ENCODE data around the gene SKOR2.

SKOR2 gene

GRCh38 chr18:47262301-47263149 is 11.1 kb upstream of the SKOR2 start:
- no peaks in the 10 kb centered on the region for H3K4me1 ChIP-seq (ENCODE audit: insufficient read depth, low read length, poor library complexity, severe bottlenecking)
- H3K4me3 ChIP-seq (ENCODE audit: low read length, poor library complexity, severe bottlenecking): no peak overlapping the region
- no peak overlapping the region for H2AFZ ChIP-seq (ENCODE audit: low read length)
- no peak overlapping the region for H3K4me2 ChIP-seq (ENCODE audit: low read depth, low read length, poor library complexity, severe bottlenecking)
- H3K9me2 ChIP-seq (replicated peaks; ENCODE audit: low read depth, low read length): no peaks in the 10 kb centered on the region
- H3K79me2 ChIP-seq (ENCODE audit: insufficient read depth, low read length): no peaks in the 10 kb centered on the region
- no peaks in the 10 kb centered on the region for H4K20me1 ChIP-seq (ENCODE audit: insufficient read depth, low read length, poor library complexity, severe bottlenecking)
- no peak overlapping the region for H3K9ac ChIP-seq (ENCODE audit: low read depth, low read length, poor library complexity, severe bottlenecking)
- H3F3A ChIP-seq (ENCODE audit: low read depth): no peaks in the 10 kb centered on the region
- no peaks in the 10 kb centered on the region; the same call in 1 of the 2 replicates for H3K9me3 ChIP-seq (ENCODE audit: insufficient read depth, low read depth, low read length)
- TF ChIP-seq EZH2phosphoT487 (IDR thresholded peaks at IDR 0.05; ENCODE audit: borderline replicate concordance): no peak
- no peak for TF ChIP-seq CTCF (conservative IDR thresholded peaks at IDR 0.05; ENCODE audit: low read length)
- no peaks in the 10 kb centered on the region for H3K27me3 ChIP-seq (ENCODE audit: insufficient read depth, low read length, poor library complexity, severe bottlenecking)
- H3K36me3 ChIP-seq (ENCODE audit: insufficient read depth, low read length): no peaks in the 10 kb centered on the region

GRCh38 chr18:47261902-47262300 is 10.4 kb upstream of the SKOR2 start:
- H3K27me3 ChIP-seq (ENCODE audit: insufficient read depth, low read length, poor library complexity, severe bottlenecking): no peaks in the 10 kb centered on the region

GRCh38 chr18:47260924-47261701 is 9.7 kb upstream of the SKOR2 start:
- no peaks in the 10 kb centered on the region for H4K20me1 ChIP-seq (ENCODE audit: insufficient read depth, low read length, poor library complexity, severe bottlenecking)
- no peak overlapping the region for H3K9ac ChIP-seq (ENCODE audit: low read depth, low read length, poor library complexity, severe bottlenecking)
- H3F3A ChIP-seq (ENCODE audit: low read depth): no peaks in the 10 kb centered on the region
- H3K27me3 ChIP-seq (ENCODE audit: insufficient read depth, low read length, poor library complexity, severe bottlenecking): no peaks in the 10 kb centered on the region
- no peaks in the 10 kb centered on the region; the same call in 1 of the 2 replicates for H3K9me3 ChIP-seq (ENCODE audit: insufficient read depth, low read depth, low read length)
- no peak overlapping the region for H3K4me2 ChIP-seq (ENCODE audit: low read depth, low read length, poor library complexity, severe bottlenecking)
- H2AFZ ChIP-seq (ENCODE audit: low read length): no peak overlapping the region
- no peaks in the 10 kb centered on the region for H3K4me1 ChIP-seq (ENCODE audit: insufficient read depth, low read length, poor library complexity, severe bottlenecking)
- H3K79me2 ChIP-seq (ENCODE audit: insufficient read depth, low read length): no peaks in the 10 kb centered on the region
- no peak for TF ChIP-seq CTCF (conservative IDR thresholded peaks at IDR 0.05; ENCODE audit: low read length)
- no peak for TF ChIP-seq EZH2phosphoT487 (IDR thresholded peaks at IDR 0.05; ENCODE audit: borderline replicate concordance)
- H3K4me3 ChIP-seq (ENCODE audit: low read length, poor library complexity, severe bottlenecking): no peak overlapping the region
- no peaks in the 10 kb centered on the region for H3K9me2 ChIP-seq (replicated peaks; ENCODE audit: low read depth, low read length)
- no peaks in the 10 kb centered on the region for H3K36me3 ChIP-seq (ENCODE audit: insufficient read depth, low read length)

More at GRCh38 chr18:47261902-47262300, 10.4 kb upstream of the SKOR2 start:
- Histone ChIP-seq H3F3A (ENCODE audit: low read depth) (no peaks in the 10 kb centered on the region), H2AFZ (ENCODE audit: low read length) (no peak overlapping the region), H3K9me3 (ENCODE audit: insufficient read depth, low read depth, low read length) (no peaks in the 10 kb centered on the region; the same call in 1 of the 2 replicates), H4K20me1 (ENCODE audit: insufficient read depth, low read length, poor library complexity, severe bottlenecking) (no peaks in the 10 kb centered on the region), H3K79me2 (ENCODE audit: insufficient read depth, low read length) (no peaks in the 10 kb centered on the region), H3K4me2 (ENCODE audit: low read depth, low read length, poor library complexity, severe bottlenecking) (no peak overlapping the region), H3K4me1 (ENCODE audit: insufficient read depth, low read length, poor library complexity, severe bottlenecking) (no peaks in the 10 kb centered on the region), H3K9ac (ENCODE audit: low read depth, low read length, poor library complexity, severe bottlenecking) (no peak overlapping the region), H3K9me2 (replicated peaks; ENCODE audit: low read depth, low read length) (no peaks in the 10 kb centered on the region), H3K4me3 (ENCODE audit: low read length, poor library complexity, severe bottlenecking) (no peak overlapping the region), H3K36me3 (ENCODE audit: insufficient read depth, low read length) (no peaks in the 10 kb centered on the region)
- TF ChIP-seq CTCF (conservative IDR thresholded peaks at IDR 0.05; ENCODE audit: low read length) (no peak), EZH2phosphoT487 (IDR thresholded peaks at IDR 0.05; ENCODE audit: borderline replicate concordance) (no peak)

All from Loucy (cell line).